NCI-H1930 (cell line): ENCODE data around the gene DHRS3.
"Not testable (repeated sequence)": the region's sequence is repeated elsewhere in the genome, so short reads cannot be mapped to it uniquely, and the experiment has no call there.

ENCODE experiments used
- DNase-seq, 2 experiments: peaks; one replicate each; lab custom pipeline; 2025; lab: John Stamatoyannopoulos, UW

The DHRS3 gene

GRCh38 chr1:12617901-12618660 lies at the start of gene DHRS3:
DHRS3 (minus strand) TSS chr1:12618210; CDS start chr1:12617348, 862 bp downstream.
- peak; percentile 19 to 32 for DNase-seq

- no peak for DNase-seq
Measured at GRCh38 chr1:12666141-12666735, 48.2 kb upstream of the DHRS3 start.

- DNase-seq: no peak
Measured at GRCh38 chr1:12665511-12665910, 47.5 kb upstream of the DHRS3 start.

- no peak for DNase-seq
Measured at GRCh38 chr1:12662556-12662955, 44.5 kb upstream of the DHRS3 start.

GRCh38 chr1:12661606-12662219 lies 43.7 kb upstream of the DHRS3 start:
- no peak for DNase-seq

GRCh38 chr1:12658531-12659453 lies 40.8 kb upstream of the DHRS3 start:
- DNase-seq: peak; percentile 49 to 79

- DNase-seq: not testable (repeated sequence)
Measured at GRCh38 chr1:12657885-12658512, 40.0 kb upstream of the DHRS3 start.

- no peak for DNase-seq
Measured at GRCh38 chr1:12657060-12657884, 39.3 kb upstream of the DHRS3 start.

GRCh38 chr1:12656575-12656974 lies 38.6 kb upstream of the DHRS3 start:
- DNase-seq: no peak

GRCh38 chr1:12654657-12655056 lies 36.6 kb upstream of the DHRS3 start:
- DNase-seq: no peak

- no peak for DNase-seq
Measured at GRCh38 chr1:12654004-12654567, 36.1 kb upstream of the DHRS3 start.

GRCh38 chr1:12649971-12650421 lies 32.0 kb upstream of the DHRS3 start:
- no peak for DNase-seq

- DNase-seq: no peak
Measured at GRCh38 chr1:12648741-12649140, 30.7 kb upstream of the DHRS3 start.

GRCh38 chr1:12645401-12645800 lies 27.4 kb upstream of the DHRS3 start:
- not testable (repeated sequence) for DNase-seq

- no peak for DNase-seq
Measured at GRCh38 chr1:12644829-12645228, 26.8 kb upstream of the DHRS3 start.

GRCh38 chr1:12644237-12644636 lies 26.2 kb upstream of the DHRS3 start:
- DNase-seq: no peak

- no peak for DNase-seq
Measured at GRCh38 chr1:12643785-12644184, 25.8 kb upstream of the DHRS3 start, which contains the start of gene AADACL4. AADACL4 (plus strand) TSS chr1:12644085; CDS start chr1:12644547, 462 bp downstream.

GRCh38 chr1:12643079-12643478 lies 25.1 kb upstream of the DHRS3 start:
- no peak for DNase-seq

- DNase-seq: no peak
Measured at GRCh38 chr1:12640958-12641272, 22.9 kb upstream of the DHRS3 start.

GRCh38 chr1:12640237-12640957 lies 22.4 kb upstream of the DHRS3 start:
- DNase-seq: no peak
